ENCODE measurements around the gene LAMTOR4.

DNA sequence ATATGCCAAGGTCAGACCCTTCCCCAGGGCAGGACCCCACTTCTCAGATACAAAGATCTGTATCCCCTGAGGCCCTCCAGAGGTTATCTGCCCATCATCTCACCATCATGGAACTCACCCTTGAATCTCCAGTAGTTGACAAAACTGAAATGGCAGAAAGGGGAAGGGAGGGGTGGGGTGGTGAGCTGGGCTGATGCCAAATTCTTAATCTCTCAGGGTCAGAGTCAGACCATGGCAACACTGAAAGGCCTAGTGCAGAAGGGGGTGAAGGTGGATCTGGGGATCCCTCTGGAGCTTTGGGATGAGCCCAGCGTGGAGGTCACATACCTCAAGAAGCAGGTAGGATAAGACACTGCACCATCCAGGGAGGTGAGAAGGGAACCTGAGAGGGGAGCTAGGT is 26.1 kb upstream of the LAMTOR4 start:
- TF ChIP-seq, protein P1, sequence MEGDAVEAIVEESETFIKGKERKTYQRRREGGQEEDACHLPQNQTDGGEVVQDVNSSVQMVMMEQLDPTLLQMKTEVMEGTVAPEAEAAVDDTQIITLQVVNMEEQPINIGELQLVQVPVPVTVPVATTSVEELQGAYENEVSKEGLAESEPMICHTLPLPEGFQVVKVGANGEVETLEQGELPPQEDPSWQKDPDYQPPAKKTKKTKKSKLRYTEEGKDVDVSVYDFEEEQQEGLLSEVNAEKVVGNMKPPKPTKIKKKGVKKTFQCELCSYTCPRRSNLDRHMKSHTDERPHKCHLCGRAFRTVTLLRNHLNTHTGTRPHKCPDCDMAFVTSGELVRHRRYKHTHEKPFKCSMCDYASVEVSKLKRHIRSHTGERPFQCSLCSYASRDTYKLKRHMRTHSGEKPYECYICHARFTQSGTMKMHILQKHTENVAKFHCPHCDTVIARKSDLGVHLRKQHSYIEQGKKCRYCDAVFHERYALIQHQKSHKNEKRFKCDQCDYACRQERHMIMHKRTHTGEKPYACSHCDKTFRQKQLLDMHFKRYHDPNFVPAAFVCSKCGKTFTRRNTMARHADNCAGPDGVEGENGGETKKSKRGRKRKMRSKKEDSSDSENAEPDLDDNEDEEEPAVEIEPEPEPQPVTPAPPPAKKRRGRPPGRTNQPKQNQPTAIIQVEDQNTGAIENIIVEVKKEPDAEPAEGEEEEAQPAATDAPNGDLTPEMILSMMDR (CRISPR knock-in tag; IDR thresholded peaks at IDR 0.05) = no peak
- no peak for TF ChIP-seq EP300 (IDR thresholded peaks at IDR 0.05; ENCODE audit: low read depth in 2 of 2, low read length in 2 of 2)
- TF ChIP-seq EP300 (CRISPR knock-in tag; IDR thresholded peaks at IDR 0.05; ENCODE audit: borderline replicate concordance) = no peak
- TF ChIP-seq FOXK2 (IDR thresholded peaks at IDR 0.05) = no peak
